Inflammatory macrophage treated with lipopolysaccharide for 4 hours (primary cell): ENCODE results near the gene TNNI2.
A peak's percentile ranks its signal among the peaks of the same experiment; 100 is the strongest.
"Not testable (repeated sequence)": the region's sequence is repeated elsewhere in the genome, so short reads cannot be mapped to it uniquely, and the experiment has no call there.

Experiments used
- DNase-seq: peaks from one replicate; pipeline ENCODE4 v3.0.0-alpha.2; 2020

TNNI2 gene

GRCh38 chr11:1862588-1863351, 24.0 kb downstream of the TNNI2 start:
- peak; percentile 36 for DNase-seq

GRCh38 chr11:1863352-1864216, 24.8 kb downstream of the TNNI2 start:
- DNase-seq: peak; percentile 61

- no peak for DNase-seq
Measured at GRCh38 chr11:1864231-1864630, 25.4 kb downstream of the TNNI2 start.

- DNase-seq: no peak
Measured at GRCh38 chr11:1864831-1865665, 26.3 kb downstream of the TNNI2 start.

GRCh38 chr11:1866226-1866625, 27.4 kb downstream of the TNNI2 start:
- no peak for DNase-seq

- DNase-seq: no peak
Measured at GRCh38 chr11:1866776-1867175, 28.0 kb downstream of the TNNI2 start.

GRCh38 chr11:1867381-1867780, 28.6 kb downstream of the TNNI2 start:
- DNase-seq: no peak

GRCh38 chr11:1868056-1868635, 29.4 kb downstream of the TNNI2 start:
- DNase-seq: no peak

GRCh38 chr11:1868636-1869291, 30.0 kb downstream of the TNNI2 start:
- no peak for DNase-seq

- DNase-seq: no peak
Measured at GRCh38 chr11:1869427-1870325, 30.9 kb downstream of the TNNI2 start.

- no peak for DNase-seq
Measured at GRCh38 chr11:1870326-1870696, 31.5 kb downstream of the TNNI2 start.

- DNase-seq: no peak
Measured at GRCh38 chr11:1870721-1871466, 32.1 kb downstream of the TNNI2 start.

- DNase-seq: no peak
Measured at GRCh38 chr11:1871531-1871930, 32.8 kb downstream of the TNNI2 start.

GRCh38 chr11:1872267-1872985, 33.6 kb downstream of the TNNI2 start:
- no peak for DNase-seq

- no peak for DNase-seq
Measured at GRCh38 chr11:1873048-1873812, 34.4 kb downstream of the TNNI2 start.

- not testable (repeated sequence) for DNase-seq
Measured at GRCh38 chr11:1873813-1874150, 35.0 kb downstream of the TNNI2 start.

- not testable (repeated sequence) for DNase-seq
Measured at GRCh38 chr11:1874441-1875092, 35.8 kb downstream of the TNNI2 start.

GRCh38 chr11:1875093-1875850, 36.5 kb downstream of the TNNI2 start:
- no peak for DNase-seq
